Gastroesophageal sphincter (tissue), 4 donors: Measurements from ENCODE around the gene NR2C1. TPM values are rescaled to one million over a fixed set of nuclear protein-coding genes. Genes with fewer than 3 reads are reported as not detected.

Source experiments
- ATAC-seq: fragments of 150-250 bp; one replicate; pipeline ENCODE4 v1.9.1; 2016; ENCODE audit warnings: mild to moderate bottlenecking, moderate library complexity
- H3K27ac ChIP-seq, 4 donors: fragments of 200-600 bp; sonication (generic) in 3 of 4; 1 replicate in 3 of 4; 2 replicates in 1 of 4; pipeline ENCODE4 v1.5.1; 2016 to 2019
- H3K27me3 ChIP-seq: fragments of 200-600 bp; sonication (generic); one replicate; pipeline ENCODE4 v1.5.1; 2019
- H3K36me3 ChIP-seq, 2 donors: fragments of 200-600 bp; sonication (generic); one replicate each; pipeline ENCODE4 v1.5.1; 2019; ENCODE audit warnings: control low read depth in 1 of 2
- H3K4me1 ChIP-seq, 3 donors: fragments of 200-600 bp; sonication (generic); 1 replicate in 2 of 3; 2 replicates in 1 of 3; pipeline ENCODE4 v1.5.1; 2016 to 2019; ENCODE audit warnings: control low read depth in 2 of 3
- H3K4me3 ChIP-seq, 2 donors: fragments of 200-600 bp; sonication (generic); one replicate each; pipeline ENCODE4 v1.5.1; 2019; ENCODE audit warnings: mild to moderate bottlenecking in 1 of 2, moderate library complexity in 1 of 2
- H3K9me3 ChIP-seq, 3 donors: fragments of 200-600 bp; sonication (generic); one replicate each; pipeline ENCODE4 v1.5.1; 2017 to 2019; ENCODE audit warnings: control low read depth in 2 of 3
- EP300 ChIP-seq: sonication (generic); formaldehyde crosslinking; IDR thresholded peaks from one replicate; pipeline ENCODE4 v1.6.1; 2017; ENCODE audit warnings: antibody characterized with exemption, mild to moderate bottlenecking
- POLR2A ChIP-seq, 2 donors: fragments of 450-650 bp; IDR thresholded peaks; one replicate each; pipeline ENCODE4 v1.6.1; 2017; ENCODE audit warnings: antibody characterized with exemption in 2 of 2, mild to moderate bottlenecking in 2 of 2, moderate library complexity in 1 of 2
- POLR2AphosphoS5 ChIP-seq: sonication (generic); formaldehyde crosslinking; IDR thresholded peaks from one replicate; pipeline ENCODE4 v1.6.1; 2017; ENCODE audit warnings: antibody characterized with exemption
- WGBS, 2 donors: methylation state at CpG; one replicate each; pipeline ENCODE4 v1.1.5; 2018; ENCODE audit warnings: low coverage in 1 of 2; 5-methylcytosine and 5-hydroxymethylcytosine counted together
- total RNA-seq, 4 donors: library from RNA; depleted of rRNA; stranded (reverse); fragments of >200 nt; gene quantifications; one replicate each; pipeline ENCODE4 v1.1.0, GENCODE V29; 2016
- TF ChIP-seq, protein P1 (sequence below), 4 experiments: fragments of 200-600 bp in 2 of 4; fragments of 450-650 bp in 2 of 4; sonication (generic) in 1 of 4; IDR thresholded peaks; one replicate each; pipeline ENCODE4 v1.5.1; 2017 to 2019; ENCODE audit warnings: antibody characterized with exemption in 4 of 4, mild to moderate bottlenecking in 2 of 4, moderate library complexity in 2 of 4

NR2C1 gene
- total RNA-seq, 4 donors from 2014 or later = 29.0 to 70.8 (median 45.1) TPM

DNA sequence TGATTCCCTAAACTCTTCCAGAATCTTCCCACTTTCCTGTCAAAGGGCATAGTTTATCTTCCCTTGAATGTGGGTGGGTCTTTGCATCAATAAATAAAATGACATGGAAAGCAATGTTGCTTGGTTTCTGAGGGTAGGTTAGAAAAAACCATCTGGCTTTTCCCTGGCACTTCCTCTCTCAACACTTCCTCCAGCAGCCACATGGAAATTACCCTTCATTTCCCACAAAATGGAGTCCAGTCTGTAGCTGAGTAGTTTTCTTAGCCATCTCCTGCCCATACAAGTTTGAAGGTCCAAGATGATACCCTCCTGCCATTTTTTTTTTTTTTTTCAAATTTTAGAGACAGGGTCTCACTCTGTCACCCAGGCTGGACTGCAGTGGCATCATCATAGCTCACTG, 58.9 kb downstream of the NR2C1 start:
- Histone ChIP-seq H3K36me3 (peaks cover 0 to 7% of the 10 kb centered on the region in 2 donors), H3K4me1 (no peaks in the 10 kb centered on the region), H3K27ac (no peak overlapping the region), H3K27me3 (no peaks in the 10 kb centered on the region), H3K9me3 (no peaks in the 10 kb centered on the region), H3K4me3 (no peak overlapping the region)
- TF ChIP-seq, protein P1, sequence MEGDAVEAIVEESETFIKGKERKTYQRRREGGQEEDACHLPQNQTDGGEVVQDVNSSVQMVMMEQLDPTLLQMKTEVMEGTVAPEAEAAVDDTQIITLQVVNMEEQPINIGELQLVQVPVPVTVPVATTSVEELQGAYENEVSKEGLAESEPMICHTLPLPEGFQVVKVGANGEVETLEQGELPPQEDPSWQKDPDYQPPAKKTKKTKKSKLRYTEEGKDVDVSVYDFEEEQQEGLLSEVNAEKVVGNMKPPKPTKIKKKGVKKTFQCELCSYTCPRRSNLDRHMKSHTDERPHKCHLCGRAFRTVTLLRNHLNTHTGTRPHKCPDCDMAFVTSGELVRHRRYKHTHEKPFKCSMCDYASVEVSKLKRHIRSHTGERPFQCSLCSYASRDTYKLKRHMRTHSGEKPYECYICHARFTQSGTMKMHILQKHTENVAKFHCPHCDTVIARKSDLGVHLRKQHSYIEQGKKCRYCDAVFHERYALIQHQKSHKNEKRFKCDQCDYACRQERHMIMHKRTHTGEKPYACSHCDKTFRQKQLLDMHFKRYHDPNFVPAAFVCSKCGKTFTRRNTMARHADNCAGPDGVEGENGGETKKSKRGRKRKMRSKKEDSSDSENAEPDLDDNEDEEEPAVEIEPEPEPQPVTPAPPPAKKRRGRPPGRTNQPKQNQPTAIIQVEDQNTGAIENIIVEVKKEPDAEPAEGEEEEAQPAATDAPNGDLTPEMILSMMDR (IDR thresholded peaks at IDR 0.05) = no peak
- TF ChIP-seq EP300 (no peak), POLR2A (IDR thresholded peaks at IDR 0.05) (no peak), POLR2AphosphoS5 (no peak)
- no peak for ATAC-seq

DNA sequence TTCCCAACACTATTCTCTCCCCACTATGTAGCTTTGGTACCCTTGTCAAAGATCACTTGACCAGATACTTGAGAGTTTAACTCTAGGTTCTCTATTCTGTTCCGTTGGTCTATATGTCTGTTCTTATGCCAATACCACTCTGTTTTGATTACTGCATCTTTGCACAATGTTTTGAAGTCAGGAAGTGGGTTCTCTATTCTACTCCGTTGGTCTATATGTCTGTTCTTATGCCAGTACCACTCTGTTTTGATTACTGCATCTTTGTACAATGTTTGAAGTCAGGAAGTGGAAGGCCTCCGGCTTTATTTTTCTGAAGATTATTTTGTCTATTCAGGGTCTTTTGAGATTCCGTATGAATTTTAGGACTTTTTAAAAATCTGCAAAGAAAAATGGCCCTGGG, 67.2 kb downstream of the NR2C1 start:
- H3K4me3 ChIP-seq = no peak overlapping the region
- TF ChIP-seq, protein P1 (IDR thresholded peaks at IDR 0.05) = no peak
- TF ChIP-seq EP300 (no peak), POLR2AphosphoS5 (no peak), POLR2A (IDR thresholded peaks at IDR 0.05) (no peak)
- no peaks in the 10 kb centered on the region for H3K27me3 ChIP-seq
- peaks cover 0 to 20% (median 0%) of the 10 kb centered on the region in 3 donors for H3K9me3 ChIP-seq
- peaks cover 3 to 28% (median 10%) of the 10 kb centered on the region in 3 donors for H3K4me1 ChIP-seq
- ATAC-seq = no peak
- peaks cover 0 to 8% of the 10 kb centered on the region in 2 donors for H3K36me3 ChIP-seq
- WGBS, 2 donors = 87 to 100% methylated on average over 1 to 4 of the region's 4 CpGs
- H3K27ac ChIP-seq = no peak overlapping the region

DNA sequence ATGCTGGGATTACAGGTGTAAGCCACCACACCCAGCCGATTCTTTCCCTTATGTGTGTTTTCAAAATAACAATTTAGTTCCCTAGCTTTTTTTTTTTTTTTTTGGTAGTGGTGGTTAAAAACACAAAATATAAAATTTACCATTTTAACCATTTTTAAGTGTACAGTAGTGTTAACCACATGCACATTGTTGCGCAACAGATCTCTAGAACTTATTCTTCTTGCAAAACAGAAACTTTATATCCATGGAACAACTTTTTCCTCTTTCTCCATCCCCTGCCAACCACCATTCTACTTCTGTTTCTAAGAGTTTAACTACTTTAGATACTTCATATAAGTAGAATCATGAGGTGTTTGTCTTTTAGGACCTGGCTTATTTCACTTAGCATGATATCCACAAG, 68.8 kb downstream of the NR2C1 start:
- WGBS, 2 donors = 83 to 92% methylated on average over 2 of the region's 2 CpGs
- peaks cover 3 to 43% (median 15%) of the 10 kb centered on the region in 3 donors for H3K4me1 ChIP-seq
- no peaks in the 10 kb centered on the region for H3K27me3 ChIP-seq
- ATAC-seq = no peak
- H3K9me3 ChIP-seq = peaks cover 0 to 20% (median 0%) of the 10 kb centered on the region in 3 donors
- TF ChIP-seq EP300 (no peak), POLR2A (IDR thresholded peaks at IDR 0.05) (no peak)
- H3K27ac ChIP-seq = no peak overlapping the region
- no peak overlapping the region for H3K4me3 ChIP-seq
- H3K36me3 ChIP-seq = peaks cover 0 to 13% of the 10 kb centered on the region in 2 donors

DNA sequence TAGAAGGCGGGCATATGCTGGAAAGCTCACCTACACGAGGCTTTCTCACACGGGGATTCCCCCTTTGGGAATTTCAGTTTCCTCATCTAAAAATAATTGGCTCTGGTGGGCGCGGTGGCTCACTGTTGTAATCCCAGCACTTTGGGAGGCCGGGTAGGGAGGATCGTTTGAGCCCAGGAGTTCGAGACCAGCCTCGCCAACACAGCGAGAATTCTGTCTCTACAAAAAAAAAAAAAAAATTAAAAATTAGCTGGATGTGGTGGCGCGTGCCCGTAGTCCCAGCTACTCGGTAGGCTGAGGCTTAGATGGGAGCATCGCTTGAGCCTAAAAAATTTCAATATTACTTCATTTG, 69.5 kb downstream of the NR2C1 start:
- peaks cover 0 to 20% (median 0%) of the 10 kb centered on the region in 3 donors for H3K9me3 ChIP-seq
- TF ChIP-seq EP300 (no peak), POLR2AphosphoS5 (no peak), POLR2A (IDR thresholded peaks at IDR 0.05) (no peak)
- TF ChIP-seq, protein P1 (IDR thresholded peaks at IDR 0.05) = no peak
- no peaks in the 10 kb centered on the region for H3K27me3 ChIP-seq
- H3K4me3 ChIP-seq = peak overlapping the region; percentile 50 to 71
- H3K4me1 ChIP-seq = peaks cover 3 to 43% (median 15%) of the 10 kb centered on the region in 3 donors
- ATAC-seq = peak; percentile 2
- peaks cover 0 to 13% of the 10 kb centered on the region in 2 donors for H3K36me3 ChIP-seq
- H3K27ac ChIP-seq = peak overlapping the region; percentile 44 to 89 (median 87)
- WGBS, 2 donors = 0 to 74% methylated on average over 2 to 12 of the region's 15 CpGs

DNA sequence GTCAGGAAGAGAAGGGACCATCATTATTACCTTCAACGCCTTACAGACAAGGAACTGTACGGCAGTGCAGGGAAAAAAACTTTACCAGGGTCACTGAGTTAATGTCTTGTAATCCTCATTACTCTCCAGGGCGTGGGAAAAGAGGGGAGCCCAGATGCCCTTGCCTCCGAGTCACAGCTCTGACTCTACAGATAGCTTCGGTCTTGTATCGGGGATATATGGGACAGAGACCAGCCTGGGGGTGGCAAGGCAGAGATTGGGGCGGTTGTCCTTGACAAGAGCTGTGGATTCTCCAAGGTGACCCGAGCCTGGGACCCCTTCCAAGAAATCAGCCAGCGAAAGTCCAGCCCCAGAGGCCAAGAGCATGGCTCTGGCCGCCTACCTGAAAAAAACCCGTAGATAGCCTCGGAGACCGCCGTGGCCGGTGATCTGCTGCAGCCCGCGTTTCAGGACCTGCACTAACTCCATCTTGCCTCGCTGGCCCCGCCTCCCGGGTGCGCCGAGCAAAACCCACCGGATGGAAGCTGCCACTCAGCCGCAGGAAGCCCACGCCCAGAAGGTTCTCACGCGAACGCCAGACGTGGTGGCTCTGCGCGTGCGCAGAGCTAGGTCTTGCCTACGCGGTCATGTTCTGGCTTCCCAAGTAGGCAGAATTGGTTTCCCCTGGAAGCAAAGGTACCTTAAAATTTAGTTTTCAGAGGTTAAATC, 70.1 kb downstream of the NR2C1 start, which contains the start of gene NDUFA12:
Gene NDUFA12 (minus strand): TSS at position 485 of the 708 bp plus-strand sequence. CDS start 17 bp downstream, at position 468.
- WGBS, 2 donors = 0% methylated on average over 2 of the region's 34 CpGs
- peak; percentile 99 for ATAC-seq

More for the DNA sequence above, 70.1 kb downstream of the NR2C1 start, which contains the start of gene NDUFA12:
- Histone ChIP-seq H3K4me1 (peaks cover 3 to 43% (median 15%) of the 10 kb centered on the region in 3 donors), H3K4me3 (peak within 1 kb of the TSS; percentile 50 to 71), H3K27me3 (no peaks in the 10 kb centered on the region), H3K9me3 (peaks cover 0 to 15% (median 0%) of the 10 kb centered on the region in 3 donors), H3K36me3 (peaks cover 0 to 13% of the 10 kb centered on the region in 2 donors), H3K27ac (peak within 1 kb of the TSS; percentile 44 to 89 (median 87))
- TF ChIP-seq POLR2AphosphoS5 (peak; percentile 56), EP300 (no peak), POLR2A (IDR thresholded peaks at IDR 0.05) (peak in 1 of 2 donors; percentile 27)
- TF ChIP-seq, protein P1 (IDR thresholded peaks at IDR 0.05) = peak in 1 of 4 experiments; percentile 20
